ENCODE results near the gene AFAP1L1.

Gene AFAP1L1

DNA sequence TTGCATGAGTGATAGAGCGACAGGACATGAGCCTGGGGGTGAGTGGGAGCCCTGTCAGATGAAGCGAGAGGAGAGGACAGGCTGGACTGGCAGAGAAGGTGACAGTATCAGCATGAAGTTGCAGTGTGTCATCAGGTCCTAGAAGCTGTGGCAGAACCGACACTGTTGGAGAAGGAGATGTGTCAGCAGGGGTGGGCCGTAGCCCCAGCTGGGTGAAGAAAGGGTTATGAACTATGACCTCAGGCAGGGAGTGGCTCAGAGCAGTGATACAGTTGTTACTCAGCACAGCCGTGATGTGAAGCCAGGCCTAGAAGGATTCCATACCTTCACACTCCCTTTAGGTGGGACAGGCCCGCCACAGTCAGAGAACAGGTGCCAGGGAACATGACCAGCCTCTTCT lies 93.8 kb downstream of the AFAP1L1 start:
- in situ Hi-C loops (cut with MboI; ENCODE audit: low sequenced_read_pairs) = no loop called here

- in situ Hi-C loops (cut with MboI; ENCODE audit: low sequenced_read_pairs) = no loop called here
Observed at GRCh38 chr5:149366169-149366729, 94.6 kb downstream of the AFAP1L1 start.

- in situ Hi-C loops (cut with MboI; ENCODE audit: low sequenced_read_pairs) = no loop called here
Observed at GRCh38 chr5:149367249-149367971, 95.8 kb downstream of the AFAP1L1 start.

DNA sequence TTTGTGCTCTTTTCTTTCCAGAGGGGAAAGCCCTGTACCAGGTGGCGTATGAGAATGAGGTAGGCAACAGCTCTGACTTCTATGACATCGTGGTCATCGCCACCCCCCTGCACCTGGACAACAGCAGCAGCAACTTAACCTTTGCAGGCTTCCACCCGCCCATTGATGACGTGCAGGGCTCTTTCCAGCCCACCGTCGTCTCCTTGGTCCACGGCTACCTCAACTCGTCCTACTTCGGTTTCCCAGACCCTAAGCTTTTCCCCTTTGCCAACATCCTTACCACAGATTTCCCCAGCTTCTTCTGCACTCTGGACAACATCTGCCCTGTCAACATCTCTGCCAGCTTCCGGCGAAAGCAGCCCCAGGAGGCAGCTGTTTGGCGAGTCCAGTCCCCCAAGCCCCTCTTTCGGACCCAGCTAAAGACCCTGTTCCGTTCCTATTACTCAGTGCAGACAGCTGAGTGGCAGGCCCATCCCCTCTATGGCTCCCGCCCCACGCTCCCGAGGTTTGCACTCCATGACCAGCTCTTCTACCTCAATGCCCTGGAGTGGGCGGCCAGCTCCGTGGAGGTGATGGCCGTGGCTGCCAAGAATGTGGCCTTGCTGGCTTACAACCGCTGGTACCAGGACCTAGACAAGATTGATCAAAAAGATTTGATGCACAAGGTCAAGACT lies 96.5 kb downstream of the AFAP1L1 start:
- in situ Hi-C loops (cut with MboI; ENCODE audit: low sequenced_read_pairs) = no loop called here

- in situ Hi-C loops (cut with MboI; ENCODE audit: low sequenced_read_pairs) = no loop called here
Observed at GRCh38 chr5:149370878-149371277, 99.2 kb downstream of the AFAP1L1 start.

- in situ Hi-C loops (cut with MboI; ENCODE audit: low sequenced_read_pairs) = no loop called here
Observed at GRCh38 chr5:149371296-149371962, 99.8 kb downstream of the AFAP1L1 start.

DNA sequence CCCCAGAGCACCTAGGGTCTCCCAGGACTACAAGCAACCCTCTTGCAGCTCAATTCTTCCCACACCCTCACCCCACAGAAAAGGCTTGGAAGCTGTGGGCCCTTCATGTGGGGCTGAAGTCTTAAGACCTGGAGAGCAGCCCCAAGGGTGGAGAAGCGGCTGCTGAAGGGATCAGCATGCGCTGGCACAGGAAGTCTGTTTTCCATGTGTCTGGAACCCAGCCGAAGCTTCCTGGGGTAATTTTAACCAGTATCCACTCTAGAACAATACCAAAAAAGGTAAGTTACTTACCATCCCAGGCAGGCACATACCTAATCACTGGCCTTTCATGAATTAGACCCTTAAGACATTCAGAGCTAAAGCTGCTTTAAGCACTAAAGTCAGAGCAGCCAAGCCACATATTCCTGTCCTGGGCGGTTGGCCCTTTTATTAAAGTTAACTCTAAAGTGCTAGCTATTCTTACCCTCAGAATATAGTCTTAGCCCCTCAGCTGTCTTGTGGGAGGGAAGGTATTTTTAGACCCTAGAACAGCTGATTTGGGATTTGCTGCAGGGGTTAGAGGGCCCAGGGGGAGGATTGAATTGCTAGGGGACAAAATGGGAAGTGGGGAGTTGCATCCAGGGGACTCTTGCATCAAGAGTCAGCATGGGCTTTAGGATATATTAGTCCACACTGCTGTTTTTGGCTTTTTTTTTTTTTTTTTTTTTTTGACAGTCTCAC lies 100.6 kb downstream of the AFAP1L1 start:
- in situ Hi-C loops (cut with MboI; ENCODE audit: low sequenced_read_pairs) = no loop called here

DNA sequence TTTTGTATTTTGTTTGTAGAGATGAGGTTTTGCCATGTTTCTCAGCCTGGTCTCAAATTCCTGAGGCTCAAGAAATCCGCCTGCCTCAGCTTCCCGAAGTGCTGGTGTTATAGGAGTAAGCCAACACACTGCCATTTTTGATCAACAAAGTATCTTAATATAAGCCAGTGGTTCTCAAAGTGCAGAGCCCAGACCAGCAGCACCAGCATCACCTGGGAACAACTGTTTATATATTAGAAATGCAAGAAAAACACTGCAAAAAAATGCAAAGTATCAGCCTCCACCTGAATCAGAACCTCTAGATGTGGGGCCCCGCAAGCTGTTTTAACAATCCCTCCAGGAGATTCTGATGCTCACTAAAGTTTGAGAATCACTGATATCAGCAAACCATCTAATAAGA lies 101.3 kb downstream of the AFAP1L1 start:
- in situ Hi-C loops (cut with MboI; ENCODE audit: low sequenced_read_pairs) = no loop called here

- in situ Hi-C loops (cut with MboI; ENCODE audit: low sequenced_read_pairs) = no loop called here
Observed at GRCh38 chr5:149374303-149374702, 102.6 kb downstream of the AFAP1L1 start.

- in situ Hi-C loops (cut with MboI; ENCODE audit: low sequenced_read_pairs) = no loop called here
Observed at GRCh38 chr5:149374801-149375200, 103.1 kb downstream of the AFAP1L1 start.

- in situ Hi-C loops (cut with MboI; ENCODE audit: low sequenced_read_pairs) = no loop called here
Observed at GRCh38 chr5:149375434-149375833, 103.8 kb downstream of the AFAP1L1 start.

GRCh38 chr5:149376104-149376503 lies 104.4 kb downstream of the AFAP1L1 start:
- in situ Hi-C loops (cut with MboI; ENCODE audit: low sequenced_read_pairs) = no loop called here

DNA sequence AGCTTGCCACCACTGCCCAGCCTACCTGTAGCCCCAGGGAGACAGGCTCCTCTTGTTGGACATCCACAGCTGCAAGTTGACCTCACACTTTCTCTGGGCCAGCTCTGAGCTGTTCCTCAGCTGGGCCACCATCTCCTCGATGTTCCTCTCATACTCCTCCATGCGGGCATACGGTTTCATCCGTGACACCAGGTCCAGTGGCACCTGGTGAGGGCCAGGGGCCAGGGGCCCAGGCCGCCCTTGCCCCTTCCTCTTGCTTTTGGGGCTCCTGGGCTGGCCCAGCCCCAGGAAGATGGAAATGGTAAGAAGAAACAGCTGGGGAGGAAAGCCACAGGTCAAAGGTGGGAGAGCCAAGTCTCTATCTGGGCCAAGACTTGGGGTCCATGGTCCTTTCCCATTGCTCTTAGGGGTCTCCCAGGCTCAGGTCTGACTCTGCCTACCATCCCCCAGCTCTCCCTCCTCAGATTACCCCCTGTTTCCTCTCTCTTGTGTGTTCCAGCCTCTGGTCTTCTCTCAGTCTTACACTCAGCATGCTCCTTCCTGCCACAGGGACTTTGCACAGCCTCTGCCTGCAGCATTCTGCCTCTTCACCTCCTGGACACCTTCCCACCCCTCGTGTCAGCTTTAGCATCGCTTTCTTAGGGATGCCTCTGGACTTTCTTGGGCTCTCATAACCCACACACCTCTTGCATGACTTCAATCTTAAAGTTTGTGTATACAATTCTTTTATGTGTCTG lies 105.2 kb downstream of the AFAP1L1 start:
- in situ Hi-C loops (cut with MboI; ENCODE audit: low sequenced_read_pairs) = no loop called here

- in situ Hi-C loops (cut with MboI; ENCODE audit: low sequenced_read_pairs) = no loop called here
Observed at GRCh38 chr5:149378241-149378820, 106.7 kb downstream of the AFAP1L1 start.

GRCh38 chr5:149379177-149379761 lies 107.6 kb downstream of the AFAP1L1 start, which contains the start of gene IL17B:
Gene IL17B (minus strand): TSS chr5:149379292. CDS start chr5:149379225, 67 bp downstream.
- in situ Hi-C loops (cut with MboI; ENCODE audit: low sequenced_read_pairs) = no loop called here

- in situ Hi-C loops (cut with MboI; ENCODE audit: low sequenced_read_pairs) = no loop called here
Observed at GRCh38 chr5:149379818-149380374, 108.2 kb downstream of the AFAP1L1 start.

DNA sequence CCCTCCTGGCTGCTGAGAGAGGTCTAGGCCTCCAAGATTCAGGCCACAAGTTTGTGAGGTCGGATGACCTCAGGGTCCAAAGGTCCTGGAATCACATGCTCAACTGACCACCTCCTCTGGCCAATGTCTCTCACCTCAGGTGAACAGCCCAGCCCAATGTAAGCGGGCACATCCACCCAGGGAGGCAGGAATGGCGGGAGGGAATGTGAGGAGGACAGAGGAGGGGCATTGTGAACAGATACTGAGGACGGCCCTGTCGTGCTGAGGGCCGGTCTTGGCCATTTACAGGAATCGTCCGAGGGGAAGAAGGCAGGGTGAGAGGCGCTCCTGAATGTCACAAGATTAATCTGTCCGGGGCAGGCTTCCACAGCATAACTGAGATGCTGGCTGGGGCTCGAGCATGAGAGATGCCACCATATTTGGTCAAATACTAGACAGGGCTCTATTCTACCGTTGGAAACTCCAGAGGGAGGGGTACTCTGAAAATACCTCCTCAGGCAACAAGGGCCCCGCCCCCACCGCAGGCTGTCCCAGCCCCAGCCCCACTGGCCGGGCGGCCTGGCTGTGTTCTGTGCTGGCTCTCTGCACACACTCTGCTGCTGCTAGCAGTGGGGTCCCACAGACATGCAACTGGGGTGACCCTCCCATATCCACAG lies 108.9 kb downstream of the AFAP1L1 start:
- in situ Hi-C loops (cut with MboI; ENCODE audit: low sequenced_read_pairs) = no loop called here

- in situ Hi-C loops (cut with MboI; ENCODE audit: low sequenced_read_pairs) = no loop called here
Observed at GRCh38 chr5:149381261-149381985, 109.8 kb downstream of the AFAP1L1 start.

All from hTERT RPE-1 (cell line).